ENCODE measurements around the gene FAM117A. TPM values are rescaled to one million over a fixed set of nuclear protein-coding genes. Genes with fewer than 3 reads are reported as not detected.

The FAM117A gene
- total RNA-seq, 1 donor from 2014 or later, result 2.7 TPM

GRCh38 chr17:49692751-49693150, 71.2 kb downstream of the FAM117A start:
- peaks cover 13% of the 10 kb centered on the region for H3K4me1 Mint-ChIP-seq (ENCODE audit: unreplicated experiment)
- no peaks in the 10 kb centered on the region for H3K27me3 Mint-ChIP-seq (ENCODE audit: unreplicated experiment)
- H3K9me3 Mint-ChIP-seq (ENCODE audit: unreplicated experiment), result no peaks in the 10 kb centered on the region
- no peak for DNase-seq (ENCODE audit: extremely low spot score, unreplicated experiment)
- no peak for TF ChIP-seq CTCF (IDR thresholded peaks at IDR 0.05)
- H3K27ac Mint-ChIP-seq (ENCODE audit: unreplicated experiment), result no peak overlapping the region
- no peaks in the 10 kb centered on the region for H3K36me3 Mint-ChIP-seq (ENCODE audit: unreplicated experiment)
- no peak overlapping the region for H3K4me3 Mint-ChIP-seq (ENCODE audit: unreplicated experiment)

- Mint-ChIP-seq H3K27me3 (ENCODE audit: unreplicated experiment) (no peaks in the 10 kb centered on the region), H3K9me3 (ENCODE audit: unreplicated experiment) (no peaks in the 10 kb centered on the region), H3K4me1 (ENCODE audit: unreplicated experiment) (peaks cover 16% of the 10 kb centered on the region), H3K27ac (ENCODE audit: unreplicated experiment) (no peak overlapping the region), H3K4me3 (ENCODE audit: unreplicated experiment) (no peak overlapping the region), H3K36me3 (ENCODE audit: unreplicated experiment) (no peaks in the 10 kb centered on the region)
- TF ChIP-seq CTCF (IDR thresholded peaks at IDR 0.05), result no peak
- DNase-seq (ENCODE audit: extremely low spot score, unreplicated experiment), result no peak
Measured at GRCh38 chr17:49691677-49692191, 72.2 kb downstream of the FAM117A start.

DNA sequence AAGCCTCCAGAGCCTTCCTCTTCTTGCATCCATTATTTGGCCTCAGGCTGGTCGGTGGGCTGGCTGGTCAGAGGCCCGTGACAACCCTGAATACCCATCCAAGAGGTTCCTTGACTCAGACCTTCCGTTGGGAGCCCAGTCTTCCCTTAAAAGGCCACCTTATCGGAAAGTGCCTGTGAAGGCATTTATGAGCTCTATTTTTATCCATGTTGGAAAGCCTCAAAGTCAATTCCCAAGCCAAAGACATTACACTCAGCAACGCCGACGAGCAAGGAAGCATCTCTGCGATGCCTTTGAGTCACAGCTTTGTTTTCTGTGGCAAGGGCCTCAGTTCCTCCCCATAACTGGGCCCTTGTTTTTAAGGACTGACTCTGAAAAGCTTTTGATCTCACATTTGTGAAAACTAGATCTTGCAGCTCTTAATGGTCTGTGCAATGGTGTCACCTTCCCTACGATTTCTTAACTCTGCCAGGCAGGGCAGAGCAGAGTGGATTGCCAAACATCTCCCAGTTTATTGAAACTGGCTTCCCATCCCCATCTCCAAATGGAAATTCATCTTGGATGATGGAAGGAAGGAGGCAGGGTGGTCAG, 72.8 kb downstream of the FAM117A start:
- TF ChIP-seq CTCF (IDR thresholded peaks at IDR 0.05), result no peak
- Mint-ChIP-seq H3K36me3 (ENCODE audit: unreplicated experiment) (no peaks in the 10 kb centered on the region), H3K4me1 (ENCODE audit: unreplicated experiment) (peaks cover 16% of the 10 kb centered on the region), H3K9me3 (ENCODE audit: unreplicated experiment) (no peaks in the 10 kb centered on the region), H3K27ac (ENCODE audit: unreplicated experiment) (no peak overlapping the region), H3K27me3 (ENCODE audit: unreplicated experiment) (no peaks in the 10 kb centered on the region), H3K4me3 (ENCODE audit: unreplicated experiment) (no peak overlapping the region)
- DNase-seq (ENCODE audit: extremely low spot score, unreplicated experiment), result no peak

GRCh38 chr17:49690256-49690655, 73.7 kb downstream of the FAM117A start:
- Mint-ChIP-seq H3K27me3 (ENCODE audit: unreplicated experiment) (no peaks in the 10 kb centered on the region), H3K4me3 (ENCODE audit: unreplicated experiment) (no peak overlapping the region), H3K4me1 (ENCODE audit: unreplicated experiment) (peaks cover 16% of the 10 kb centered on the region), H3K9me3 (ENCODE audit: unreplicated experiment) (no peaks in the 10 kb centered on the region), H3K27ac (ENCODE audit: unreplicated experiment) (no peak overlapping the region), H3K36me3 (ENCODE audit: unreplicated experiment) (no peaks in the 10 kb centered on the region)
- DNase-seq (ENCODE audit: extremely low spot score, unreplicated experiment), result no peak
- TF ChIP-seq CTCF (IDR thresholded peaks at IDR 0.05), result no peak

DNA sequence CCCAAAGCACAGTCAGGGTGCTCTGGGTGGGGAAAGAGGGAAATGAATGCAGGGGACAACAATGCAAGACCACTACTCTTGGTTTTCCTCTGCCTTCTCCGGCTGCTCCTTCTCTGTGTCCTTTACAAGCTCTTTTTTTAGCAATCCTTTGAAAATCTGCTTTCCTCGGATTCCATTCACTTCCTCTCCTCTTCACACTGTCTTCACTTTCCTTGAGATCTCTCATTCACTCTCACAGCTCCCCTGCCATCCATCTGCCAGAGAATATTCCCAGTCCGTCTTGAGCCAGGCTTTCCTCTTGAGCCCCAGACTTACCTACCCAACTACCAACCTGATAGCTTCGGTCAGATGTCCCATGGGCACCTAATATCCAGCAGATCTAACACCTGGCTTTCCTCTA, 75.1 kb downstream of the FAM117A start:
- Mint-ChIP-seq H3K36me3 (ENCODE audit: unreplicated experiment) (no peaks in the 10 kb centered on the region), H3K27ac (ENCODE audit: unreplicated experiment) (peak overlapping the region; percentile 12), H3K4me1 (ENCODE audit: unreplicated experiment) (peaks cover 16% of the 10 kb centered on the region), H3K4me3 (ENCODE audit: unreplicated experiment) (no peak overlapping the region), H3K27me3 (ENCODE audit: unreplicated experiment) (no peaks in the 10 kb centered on the region), H3K9me3 (ENCODE audit: unreplicated experiment) (no peaks in the 10 kb centered on the region)
- DNase-seq (ENCODE audit: extremely low spot score, unreplicated experiment), result no peak
- no peak for TF ChIP-seq CTCF (IDR thresholded peaks at IDR 0.05)

Data from osteocyte (in vitro differentiated cells).